Testis (tissue), 3 donors: ENCODE measurements around the gene CROCC2. TPM values are rescaled to one million over a fixed set of nuclear protein-coding genes. Genes with fewer than 3 reads are reported as not detected.

ENCODE experiments used
- DNase-seq: peaks from one replicate; pipeline ENCODE4 v3.0.0-alpha.2; 2019
- H3K27ac ChIP-seq, 2 donors: fragments of 200-600 bp; sonication (generic); one replicate each; pipeline ENCODE4 v1.5.1; 2019
- H3K27me3 ChIP-seq: fragments of 200-600 bp; sonication (generic); one replicate; pipeline ENCODE4 v1.5.1; 2019
- H3K36me3 ChIP-seq: fragments of 200-600 bp; sonication (generic); one replicate; pipeline ENCODE4 v1.5.1; 2017; ENCODE audit warnings: low read depth; ENCODE audit errors: missing control alignments
- H3K4me1 ChIP-seq: fragments of 200-600 bp; sonication (generic); one replicate; pipeline ENCODE4 v1.5.1; 2019
- H3K4me3 ChIP-seq, 2 donors: fragments of 200-600 bp; sonication (generic); one replicate each; pipeline ENCODE4 v1.5.1; 2017 to 2019
- H3K9me3 ChIP-seq: fragments of 200-600 bp; sonication (generic); one replicate; pipeline ENCODE4 v1.5.1; 2017
- CTCF ChIP-seq, 3 experiments: fragments of 450-650 bp in 2 of 3; fragments of 200-600 bp in 1 of 3; sonication (generic) in 1 of 3; IDR thresholded peaks; one replicate each; pipeline ENCODE4 v1.5.1; 2016 to 2019; ENCODE audit warnings: antibody characterized with exemption in 3 of 3, mild to moderate bottlenecking in 2 of 3, moderate library complexity in 1 of 3
- POLR2A ChIP-seq: fragments of 450-650 bp; IDR thresholded peaks from one replicate; pipeline ENCODE4 v1.6.1; 2017; ENCODE audit warnings: antibody characterized with exemption, mild to moderate bottlenecking, moderate library complexity
- WGBS, 2 donors: methylation state at CpG; one replicate each; pipeline ENCODE4 v1.1.5; 2018; 5-methylcytosine and 5-hydroxymethylcytosine counted together
- intact Hi-C: fragments of 100-400 bp; cut with DNase I; formaldehyde crosslinking; loops from one replicate; pipeline ENCODE4 v1.15.1; 2023; ENCODE audit warnings: low total_unique reads
- polyA plus RNA-seq: library from polyadenylated mRNA; stranded (reverse); fragments of 350-450 nt; fragmentation: Illumina TruSeq; extraction: RNeasy Lipid Tissue Mini Kit (QIAGEN cat#74804); gene quantifications from one replicate; pipeline ENCODE4 v1.2.3, GENCODE V29; 2014; ENCODE audit warnings: low read depth, low replicate concordance; ENCODE audit not compliant: insufficient read depth
- total RNA-seq, 2 donors: library from RNA; depleted of rRNA; stranded (reverse); fragments of >200 nt; gene quantifications; one replicate each; pipeline ENCODE4 v1.2.3, GENCODE V29; 2016

Gene CROCC2
- total and polyA plus RNA-seq, 3 donors from 2014 or later: 0.43 to 0.55 (median 0.51) TPM

GRCh38 chr2:240983361-240983995 lies 77.3 kb downstream of the CROCC2 start:
- peak; percentile 38 for DNase-seq
- WGBS, 2 donors: 28 to 60% methylated on average over 2 to 45 of the region's 45 CpGs
- H3K4me1 ChIP-seq: peaks cover 17% of the 10 kb centered on the region
- no peak for TF ChIP-seq POLR2A
- TF ChIP-seq CTCF (IDR thresholded peaks at IDR 0.05): peak in 2 of 3 experiments; percentile 19 to 28
- H3K4me3 ChIP-seq: peak overlapping the region in 1 of 2 donors; percentile 26
- intact Hi-C loops: no loop called here
- no peaks in the 10 kb centered on the region for H3K9me3 ChIP-seq
- H3K27me3 ChIP-seq: no peaks in the 10 kb centered on the region
- no peak overlapping the region for H3K27ac ChIP-seq
- H3K36me3 ChIP-seq: no peaks in the 10 kb centered on the region

GRCh38 chr2:240983996-240984498 lies 77.9 kb downstream of the CROCC2 start:
- intact Hi-C loops: no loop called here
- peak; percentile 9 for DNase-seq
- WGBS, 2 donors: 52 to 58% methylated on average over 8 to 18 of the region's 18 CpGs
- H3K4me3 ChIP-seq: no peak overlapping the region
- no peaks in the 10 kb centered on the region for H3K27me3 ChIP-seq
- no peaks in the 10 kb centered on the region for H3K36me3 ChIP-seq
- H3K9me3 ChIP-seq: no peaks in the 10 kb centered on the region
- no peak overlapping the region for H3K27ac ChIP-seq
- no peak for TF ChIP-seq POLR2A
- TF ChIP-seq CTCF (IDR thresholded peaks at IDR 0.05): no peak
- H3K4me1 ChIP-seq: peaks cover 17% of the 10 kb centered on the region

- Histone ChIP-seq H3K4me1 (peaks cover 20% of the 10 kb centered on the region), H3K27me3 (no peaks in the 10 kb centered on the region), H3K27ac (no peak overlapping the region), H3K36me3 (no peaks in the 10 kb centered on the region), H3K9me3 (no peaks in the 10 kb centered on the region), H3K4me3 (no peak overlapping the region)
- no peak for TF ChIP-seq POLR2A
- 69 to 80% methylated on average over 15 to 20 of the region's 20 CpGs for whole genome bisulfite sequencing, 2 donors
- intact Hi-C loops: no loop called here
- DNase-seq: no peak
Measured at GRCh38 chr2:240985881-240986786, 80.0 kb downstream of the CROCC2 start.

- intact Hi-C loops: no loop called here
Measured at GRCh38 chr2:240986787-240987411, 80.8 kb downstream of the CROCC2 start.

More at GRCh38 chr2:240986787-240987411, 80.8 kb downstream of the CROCC2 start:
- 33 to 39% methylated on average over 8 to 11 of the region's 11 CpGs for WGBS, 2 donors
- H3K36me3 ChIP-seq: no peaks in the 10 kb centered on the region
- no peaks in the 10 kb centered on the region for H3K27me3 ChIP-seq
- no peak overlapping the region for H3K4me3 ChIP-seq
- H3K27ac ChIP-seq: no peak overlapping the region
- no peak for DNase-seq
- H3K9me3 ChIP-seq: no peaks in the 10 kb centered on the region
- no peak for TF ChIP-seq POLR2A
- TF ChIP-seq CTCF (IDR thresholded peaks at IDR 0.05): no peak
- peaks cover 25% of the 10 kb centered on the region for H3K4me1 ChIP-seq
